ENCODE data around the gene EHD1.

EHD1 gene

DNA sequence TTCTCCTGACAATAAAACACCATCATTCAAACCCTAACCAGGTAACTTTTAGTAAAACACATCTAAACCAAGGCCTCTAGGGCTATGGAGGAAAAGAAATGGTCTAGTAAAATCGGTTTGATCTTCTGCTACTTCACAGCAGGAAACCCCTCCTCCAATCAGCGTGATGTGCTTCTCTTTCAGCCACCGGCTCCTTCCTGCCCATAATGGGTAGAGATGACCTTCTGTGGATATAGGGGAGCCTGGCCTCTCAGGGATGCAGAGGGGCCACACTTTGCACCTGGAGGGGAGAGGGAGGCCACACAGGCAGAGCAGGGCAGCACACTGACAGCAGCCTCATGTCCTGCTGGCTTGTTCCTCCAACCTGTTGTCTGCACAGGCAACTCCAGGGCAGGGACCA, 6.9 kb downstream of the EHD1 start:
- DNase-seq = no peak

DNA sequence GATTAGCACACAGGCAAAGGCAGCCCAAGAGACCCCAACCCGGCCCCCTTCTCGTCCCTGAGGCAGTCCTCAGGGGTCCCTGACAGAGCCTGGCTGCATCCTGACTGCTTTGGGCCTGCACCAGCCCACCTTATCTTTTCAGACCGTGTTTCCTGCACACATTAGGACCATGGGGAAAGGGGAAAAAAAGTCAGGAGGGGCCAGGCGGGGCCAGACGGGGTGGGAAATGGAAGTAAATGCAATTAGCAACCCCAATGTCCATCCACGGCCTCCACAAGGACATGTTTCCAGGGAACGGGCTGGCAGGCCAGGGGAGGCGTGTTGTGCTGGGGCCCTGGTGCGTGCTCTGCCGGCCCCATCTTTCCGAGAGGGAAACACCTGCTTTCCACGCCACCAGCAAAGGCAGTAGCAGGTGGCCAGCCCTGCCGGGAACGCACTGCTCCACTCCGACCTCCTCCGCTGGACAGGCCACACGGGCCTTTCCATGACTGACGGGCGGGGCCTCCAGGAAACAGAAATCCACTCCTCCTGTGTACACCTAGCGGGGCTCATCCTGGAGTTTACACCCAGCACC, 7.4 kb downstream of the EHD1 start:
- no peak for DNase-seq

DNA sequence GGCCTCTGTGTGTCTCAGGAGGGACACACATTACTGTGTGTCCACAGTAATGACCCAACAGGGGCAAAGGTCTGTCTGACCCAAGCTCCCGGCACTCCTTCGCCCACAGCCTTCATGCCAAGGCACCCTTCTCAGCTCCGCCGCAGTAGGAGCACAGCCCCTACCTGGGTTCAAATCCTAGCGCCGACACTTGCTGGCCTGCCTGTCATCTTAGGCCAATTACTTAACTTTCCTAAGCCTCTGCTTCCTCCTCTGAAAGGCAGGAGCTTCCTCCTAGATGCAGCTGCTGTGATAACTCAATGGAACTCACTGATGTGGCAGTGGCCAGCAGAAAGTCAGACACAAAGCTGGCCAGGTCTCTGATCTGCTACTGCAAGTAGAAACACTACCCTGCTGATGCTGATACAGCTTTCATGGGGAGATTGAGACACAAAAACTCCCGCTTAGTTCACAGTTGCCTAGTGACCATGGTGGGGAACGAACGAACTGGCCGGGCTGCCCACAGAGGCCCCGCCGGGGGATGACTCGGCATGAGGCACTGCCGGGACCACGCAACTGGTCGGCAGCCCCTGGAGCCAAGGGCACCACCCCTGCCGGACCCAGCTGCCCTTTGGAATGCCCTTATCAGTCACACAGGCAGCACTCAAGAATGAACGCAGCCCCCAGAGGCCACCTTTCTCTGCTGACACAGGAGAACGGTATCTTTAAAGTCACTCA, 8.1 kb downstream of the EHD1 start:
- DNase-seq = no peak

DNA sequence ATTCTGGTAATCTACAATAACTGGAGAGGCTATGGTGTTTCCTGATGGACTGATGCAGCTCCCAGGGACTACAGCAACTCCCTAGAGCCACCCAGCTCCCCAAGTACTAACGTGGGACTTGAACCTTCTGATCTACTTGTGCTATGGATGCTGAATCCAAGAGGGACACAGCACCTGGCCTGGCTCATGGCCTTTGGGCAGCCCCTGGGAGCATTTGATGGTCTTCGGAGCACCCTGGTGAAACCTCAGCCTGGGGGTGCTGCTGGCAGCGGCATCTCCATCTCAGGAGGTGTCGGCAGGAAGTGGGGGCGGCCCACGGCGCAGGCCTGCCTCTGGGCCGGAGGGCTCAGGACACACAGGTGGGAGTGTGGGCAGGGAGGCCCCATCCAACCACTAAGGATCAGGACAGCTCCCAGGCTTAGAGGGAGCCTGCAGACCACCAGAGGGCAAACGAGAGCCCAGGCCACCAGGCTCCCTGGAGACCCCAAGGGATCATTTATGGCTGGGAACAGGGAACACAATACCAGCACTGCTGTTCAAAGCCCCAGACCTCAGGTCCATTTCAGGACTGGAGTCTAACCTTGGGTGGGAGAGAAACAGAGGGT, 8.7 kb downstream of the EHD1 start:
- no peak for DNase-seq

DNA sequence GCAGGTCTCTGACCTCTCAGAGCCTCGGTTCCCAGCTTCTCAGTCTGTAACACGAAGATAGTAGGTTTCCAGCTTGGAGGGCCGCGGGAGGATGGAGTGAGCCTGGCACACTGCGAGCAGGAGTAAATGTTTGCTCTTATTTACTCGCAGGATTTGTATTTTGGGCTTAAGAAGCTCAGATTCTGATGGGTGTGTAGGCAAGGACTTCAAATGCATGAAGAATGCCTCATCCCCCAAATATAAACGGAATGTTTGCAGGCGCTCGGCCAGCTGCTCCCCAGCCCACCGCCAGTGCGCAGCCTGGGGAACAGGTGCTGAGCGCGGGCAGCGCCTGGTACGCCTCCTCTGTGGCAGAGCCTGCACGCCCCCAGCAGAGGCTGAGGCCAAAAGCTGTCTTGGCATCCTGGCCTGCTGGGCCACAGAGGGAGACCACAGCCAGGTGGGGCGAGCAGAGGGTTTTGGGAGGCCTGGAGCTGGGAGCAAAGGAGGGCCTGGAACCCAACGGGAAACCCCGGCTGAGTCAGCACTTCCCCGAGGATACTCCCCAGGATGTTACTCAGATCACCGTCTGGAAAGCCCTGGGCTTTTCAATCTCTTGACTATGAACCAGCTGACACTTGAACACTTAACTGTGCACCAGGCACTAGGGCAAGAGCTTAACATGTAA, 9.4 kb downstream of the EHD1 start:
- DNase-seq = no peak

DNA sequence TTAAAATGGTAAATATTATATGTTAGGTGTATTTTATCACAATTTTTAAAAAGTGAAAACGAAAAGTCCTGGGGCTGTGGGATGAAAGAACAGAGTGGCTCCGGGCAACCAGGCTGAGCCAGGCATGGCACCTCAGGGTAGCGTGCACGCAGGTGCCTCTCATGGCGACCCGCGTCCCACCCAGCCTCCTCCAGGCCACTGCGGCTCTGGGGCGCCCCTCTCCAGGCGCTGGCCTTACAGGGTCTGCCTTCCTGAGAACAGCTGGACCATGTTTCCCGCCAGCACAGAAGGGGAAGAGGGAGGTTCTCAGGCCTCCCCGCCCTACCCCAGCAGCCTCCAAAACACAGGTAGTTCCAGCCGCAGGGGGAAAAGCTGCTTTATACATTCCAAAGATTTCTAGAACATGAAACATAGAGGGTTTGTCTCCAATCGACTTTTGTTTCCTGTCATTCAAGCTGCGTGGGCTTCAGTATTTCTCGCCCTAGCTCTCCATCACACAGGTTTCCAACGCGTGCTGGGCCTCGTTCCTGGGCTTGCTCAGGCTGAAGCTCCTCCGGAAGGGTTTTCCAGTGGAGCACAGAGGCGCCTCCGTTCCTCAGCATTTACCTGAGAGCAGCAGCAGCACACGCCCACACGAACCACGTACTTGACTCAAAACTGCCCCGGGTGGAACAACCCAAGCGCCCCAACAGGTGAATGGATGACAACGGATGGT, 10.5 kb downstream of the EHD1 start:
- DNase-seq = no peak

- no peak for DNase-seq
These were observed 12.3 kb downstream of the EHD1 start for GRCh38 chr11:64866173-64866491.

GRCh38 chr11:64865286-64866172, 12.9 kb downstream of the EHD1 start:
- no peak for DNase-seq

DNA sequence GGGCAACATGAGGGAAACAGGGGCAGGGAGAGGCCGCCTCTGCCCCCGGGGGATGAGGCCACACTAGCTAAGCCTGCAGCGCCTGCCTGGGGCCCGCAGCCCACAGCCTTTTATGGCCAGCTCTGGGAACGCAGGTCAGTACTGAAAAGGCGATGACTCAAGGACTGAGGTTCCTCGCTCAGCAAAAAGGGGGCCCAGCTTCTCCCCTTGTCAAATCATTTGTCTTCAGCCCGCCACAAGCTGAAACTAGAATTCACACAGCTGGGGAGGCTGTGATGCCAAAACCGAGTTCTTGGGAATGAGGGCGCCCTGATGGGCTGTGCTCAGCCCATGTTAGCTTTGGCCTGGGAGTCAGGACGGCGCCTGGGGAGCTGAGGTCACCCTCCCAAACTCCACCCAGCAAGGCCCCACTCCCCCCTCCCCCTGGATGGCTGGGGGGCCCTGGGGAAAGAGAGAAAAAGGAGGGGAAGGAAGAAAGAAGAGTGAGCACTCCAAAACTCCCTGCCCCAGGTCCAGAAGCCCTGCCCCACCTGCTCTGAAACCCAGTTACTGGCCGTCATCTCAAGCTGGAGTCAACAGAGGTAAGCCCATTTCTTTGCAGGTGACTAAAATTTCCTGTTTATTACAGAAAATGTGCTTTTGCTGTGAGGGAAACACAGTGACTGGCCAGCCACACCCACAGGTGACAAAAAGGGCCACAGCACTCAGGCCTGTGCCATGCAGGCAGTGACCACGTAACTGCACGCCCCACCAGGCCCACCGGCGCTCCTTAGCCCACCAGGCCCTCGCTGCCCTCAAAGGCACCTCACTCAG, 13.7 kb downstream of the EHD1 start:
- DNase-seq = no peak

GRCh38 chr11:64864135-64864472, 14.3 kb downstream of the EHD1 start:
- DNase-seq = no peak

DNA sequence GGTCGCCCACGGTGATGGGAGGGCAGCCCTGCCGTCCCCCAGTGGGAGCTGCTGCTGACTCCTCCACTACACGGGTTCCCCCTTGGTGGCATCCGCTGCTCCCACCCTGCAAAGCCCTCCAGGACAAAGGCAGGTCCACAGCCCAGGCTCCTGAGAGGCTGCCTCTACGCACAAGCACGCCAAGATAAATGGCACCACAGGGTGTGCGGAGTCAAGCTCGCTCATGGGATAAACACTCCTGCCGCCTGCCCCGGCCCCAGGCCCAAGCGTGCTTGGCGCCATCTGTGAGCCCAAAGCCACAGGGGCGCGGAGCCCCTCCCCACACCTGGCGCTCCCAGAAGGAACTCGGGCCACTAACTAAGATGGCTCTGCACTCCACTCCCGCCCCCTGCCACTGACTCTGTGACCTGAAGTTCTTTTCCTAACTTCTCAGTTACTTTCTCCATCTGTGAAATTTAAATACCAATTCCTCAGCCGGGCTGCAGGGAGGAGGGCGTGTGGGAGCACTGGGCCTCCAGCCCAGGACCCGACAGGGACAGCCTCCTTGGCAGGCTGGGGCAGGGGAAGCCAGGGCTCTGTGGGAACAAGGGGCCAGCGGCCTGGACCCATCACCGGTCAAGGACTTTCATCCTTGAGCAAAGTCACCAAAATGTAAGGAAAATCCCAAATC, 14.9 kb downstream of the EHD1 start:
- no peak for DNase-seq

DNA sequence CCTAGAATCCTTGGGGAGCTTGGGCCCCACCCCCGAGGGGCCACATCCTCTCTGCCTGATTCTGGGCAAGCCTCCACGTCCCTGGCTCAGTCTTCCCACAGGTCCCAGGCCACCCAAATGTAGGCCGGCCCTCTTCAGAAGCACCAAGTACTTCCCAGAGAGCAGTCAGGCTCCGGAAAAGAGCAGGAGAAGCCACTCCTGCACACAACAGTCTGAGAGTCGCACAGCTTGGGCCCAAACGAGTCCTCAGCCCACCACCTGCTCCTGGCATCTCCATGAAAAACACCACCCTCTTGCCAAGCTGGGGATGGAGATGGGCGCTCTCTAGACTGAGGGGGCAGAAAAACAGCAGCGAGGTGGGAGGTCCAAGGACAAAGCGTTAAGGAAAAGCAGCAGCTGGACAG, 15.4 kb downstream of the EHD1 start:
- DNase-seq = no peak

DNA sequence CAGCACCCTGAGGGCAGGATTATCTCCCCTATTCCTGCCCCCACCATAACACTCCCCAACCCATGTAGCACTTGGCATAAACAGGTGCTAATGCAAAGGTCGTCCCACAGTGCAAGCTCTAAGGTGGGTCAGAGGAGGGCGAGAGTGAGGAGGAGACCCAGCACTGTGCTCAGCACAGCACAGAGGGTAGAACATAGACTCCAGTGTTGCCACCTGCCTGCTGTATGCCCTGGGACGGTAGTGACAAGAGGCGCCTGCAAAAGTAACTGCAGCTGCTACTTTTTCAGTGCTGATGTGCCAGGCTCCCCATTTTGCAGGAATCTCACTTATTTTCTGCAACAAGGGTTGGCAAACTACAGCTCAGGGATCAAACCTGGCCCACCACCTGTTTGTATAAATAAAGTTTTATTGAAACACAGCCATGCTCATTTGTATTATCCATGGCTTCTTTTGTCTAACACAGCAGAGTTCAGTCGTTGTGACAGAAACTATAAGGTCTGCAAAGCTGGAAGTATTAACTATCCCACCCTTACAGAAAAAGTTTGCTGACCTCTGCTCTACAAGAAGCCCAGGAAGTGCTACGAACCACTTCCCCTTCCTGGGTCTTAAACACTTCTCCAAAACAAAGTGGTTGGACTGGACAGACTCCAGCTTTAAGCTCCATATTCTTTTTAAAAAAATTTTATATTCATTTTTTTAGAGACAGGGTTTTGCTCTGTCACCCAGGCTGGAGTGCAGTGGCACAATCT, 17.0 kb downstream of the EHD1 start:
- no peak for DNase-seq

DNA sequence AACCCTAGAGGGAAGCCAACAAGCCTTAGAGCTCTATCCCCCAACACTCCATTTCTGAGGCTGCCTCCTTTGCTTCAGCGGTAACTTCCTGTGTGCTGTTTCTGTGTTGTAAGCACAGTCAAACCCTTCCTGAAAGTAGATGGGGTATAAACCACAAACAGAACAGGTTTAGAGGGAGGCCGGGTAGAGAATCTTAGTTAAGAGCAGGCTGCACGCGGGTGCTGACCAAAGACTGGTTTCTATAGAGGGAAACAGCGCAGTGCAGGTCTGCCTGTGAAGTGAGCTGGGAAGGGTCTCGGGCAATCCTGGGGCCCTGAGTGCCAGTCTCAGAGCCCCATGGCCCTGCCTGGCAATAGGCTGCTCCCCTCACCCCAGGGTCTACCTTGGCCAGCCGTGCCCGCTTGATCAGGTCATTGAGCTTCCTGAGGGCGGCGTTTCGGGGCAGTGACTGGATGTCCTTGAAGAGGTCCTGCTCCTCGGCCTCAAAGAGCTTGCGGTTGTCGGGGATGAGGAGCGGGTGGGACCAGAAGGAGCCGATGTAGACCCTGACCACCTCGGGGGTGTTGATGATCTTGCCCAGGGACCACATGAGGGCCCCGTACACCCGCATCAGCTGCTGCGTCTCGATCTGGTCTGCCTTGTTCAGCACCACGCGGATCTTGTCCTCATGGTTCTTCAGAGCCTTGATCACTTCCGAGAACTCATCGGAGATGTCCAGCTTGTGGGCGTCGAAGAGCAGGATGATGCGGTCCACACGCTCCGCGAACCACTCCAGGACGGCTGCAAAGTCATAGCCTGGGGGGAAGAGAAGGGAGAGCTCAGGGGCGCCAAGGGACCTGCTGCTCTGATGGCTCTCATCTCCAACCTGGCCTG, 18.6 kb downstream of the EHD1 start:
- no peak for DNase-seq

DNA sequence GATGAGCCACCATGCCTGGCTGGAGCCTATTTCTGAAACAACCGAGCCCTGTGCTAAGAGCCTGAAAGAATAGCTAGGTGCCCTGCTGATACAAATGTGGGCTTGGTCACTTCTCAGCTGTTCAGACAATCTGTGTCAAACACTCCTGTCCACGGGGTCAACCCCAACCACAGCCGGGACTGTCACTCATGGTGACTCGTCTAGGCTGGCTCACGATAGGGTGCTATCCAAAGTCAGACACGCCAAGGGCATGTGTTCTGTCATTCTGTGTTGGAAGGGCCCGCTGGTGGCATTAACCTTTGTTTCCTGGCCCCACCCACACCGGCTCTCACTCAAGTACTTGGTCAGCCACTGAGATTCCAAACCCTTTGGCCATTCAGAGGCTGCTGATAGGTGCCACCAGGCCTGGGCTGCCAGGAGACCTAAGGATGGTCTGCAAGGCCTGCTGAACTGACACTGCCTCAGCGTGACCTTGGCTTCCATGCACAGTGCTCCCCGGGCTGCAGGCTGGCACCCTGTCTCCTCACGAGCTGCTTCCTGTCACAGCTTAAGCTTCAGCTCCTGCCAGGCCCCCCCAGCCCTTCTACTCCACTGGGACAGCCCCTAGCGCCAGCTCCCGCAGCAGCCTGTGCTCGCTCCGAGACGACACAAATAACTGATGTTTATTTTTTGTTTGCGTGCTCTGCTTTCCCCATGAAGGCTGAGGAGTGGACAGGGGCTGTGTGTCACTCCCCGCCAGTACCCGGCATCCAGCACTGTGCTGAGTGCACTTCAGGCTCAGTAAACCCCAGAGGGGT, 19.8 kb downstream of the EHD1 start:
- DNase-seq = no peak

GRCh38 chr11:64857485-64857884, 20.9 kb downstream of the EHD1 start:
- no peak for DNase-seq

DNA sequence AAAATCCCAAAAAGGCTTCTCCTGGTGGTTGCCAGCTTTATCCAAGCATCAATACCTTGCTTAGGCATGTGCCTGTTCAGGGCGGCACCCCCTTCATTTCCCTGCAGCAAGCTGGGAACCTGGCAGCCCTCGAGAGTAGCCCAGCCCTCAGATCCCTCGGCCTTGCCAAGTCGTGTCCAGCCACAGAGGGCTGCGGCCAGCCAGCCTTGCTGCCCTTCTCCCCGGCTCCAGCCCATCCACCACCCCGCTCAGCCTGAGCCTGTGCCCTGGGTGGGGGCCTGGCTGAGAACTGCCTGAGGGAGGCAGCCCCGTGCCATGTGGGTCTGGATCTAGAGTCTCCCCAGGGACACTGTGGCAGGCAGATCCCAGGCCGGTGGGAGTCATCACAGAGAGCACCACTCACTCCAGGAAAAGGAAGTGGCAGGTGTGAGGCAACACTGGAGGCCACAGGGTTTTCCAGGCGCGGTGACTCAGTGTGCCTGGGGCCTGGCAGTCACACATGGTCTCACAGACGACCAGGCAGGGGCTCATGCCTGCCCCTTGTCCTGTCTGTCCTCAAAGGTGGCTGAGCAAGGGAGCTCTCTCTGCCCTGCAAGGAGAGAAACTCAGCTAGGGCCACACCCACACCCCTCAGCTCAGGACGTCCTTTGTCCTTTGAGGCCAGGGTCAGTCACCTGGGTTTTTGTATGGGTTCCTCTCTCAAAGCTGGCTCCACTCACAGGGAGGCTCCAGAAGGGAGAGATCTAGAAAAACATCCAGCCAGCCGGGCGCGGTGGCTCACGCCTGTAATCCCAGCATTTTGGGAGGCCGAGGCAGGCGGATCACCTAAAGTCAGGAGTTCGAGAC, 21.8 kb downstream of the EHD1 start:
- no peak for DNase-seq

All from NCI-H748 treated with DMSO at 0.1 percent for 48 hours (cell line).